Medulla oblongata (tissue), 1 donor: ENCODE measurements around the gene SEC11C.
"Not testable (repeated sequence)": the region's sequence is repeated elsewhere in the genome, so short reads cannot be mapped to it uniquely, and the experiment has no call there.

Experiments
- DNase-seq: peaks from one replicate; pipeline ENCODE4 v3.0.0-alpha.2; 2015; ENCODE audit errors: extremely low spot score

SEC11C gene

DNA sequence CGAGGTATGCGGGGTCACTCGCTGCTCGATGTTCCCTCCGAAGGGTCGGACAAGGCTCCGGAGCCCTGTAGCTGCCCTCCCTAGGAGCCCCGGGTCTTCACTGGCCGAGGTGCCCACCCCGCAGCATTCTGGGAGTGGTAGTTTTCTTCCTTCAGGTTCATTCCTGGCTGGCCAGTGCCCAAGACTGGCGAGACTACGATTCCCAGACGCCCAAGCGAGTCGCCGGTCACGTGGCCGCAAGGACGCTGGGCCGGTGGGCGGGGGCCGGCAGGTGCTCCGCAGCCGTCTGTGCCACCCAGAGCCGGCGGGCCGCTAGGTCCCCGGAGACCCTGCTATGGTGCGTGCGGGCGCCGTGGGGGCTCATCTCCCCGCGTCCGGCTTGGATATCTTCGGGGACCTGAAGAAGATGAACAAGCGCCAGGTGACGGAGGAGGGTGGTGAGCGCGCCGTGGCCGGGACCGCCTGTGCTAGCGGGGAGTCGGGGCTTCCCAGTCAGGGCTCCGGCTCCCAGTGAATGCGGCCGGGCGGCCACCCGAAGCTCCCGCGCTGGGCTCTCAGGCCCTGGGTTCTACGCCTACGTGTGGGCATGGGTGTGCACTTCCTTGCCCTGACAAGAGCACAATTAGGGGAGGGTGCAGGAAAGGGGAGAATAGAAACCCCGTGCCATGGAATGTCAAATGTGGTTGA, at the start of gene SEC11C:
Gene SEC11C, plus strand, starts transcription at position 270 of the 687 bp plus-strand sequence. Its CDS starts 65 bp downstream, at position 335.
- DNase-seq = peak; percentile 99

GRCh38 chr18:59090966-59091603, 48.6 kb upstream of the SEC11C start:
- DNase-seq = no peak

DNA sequence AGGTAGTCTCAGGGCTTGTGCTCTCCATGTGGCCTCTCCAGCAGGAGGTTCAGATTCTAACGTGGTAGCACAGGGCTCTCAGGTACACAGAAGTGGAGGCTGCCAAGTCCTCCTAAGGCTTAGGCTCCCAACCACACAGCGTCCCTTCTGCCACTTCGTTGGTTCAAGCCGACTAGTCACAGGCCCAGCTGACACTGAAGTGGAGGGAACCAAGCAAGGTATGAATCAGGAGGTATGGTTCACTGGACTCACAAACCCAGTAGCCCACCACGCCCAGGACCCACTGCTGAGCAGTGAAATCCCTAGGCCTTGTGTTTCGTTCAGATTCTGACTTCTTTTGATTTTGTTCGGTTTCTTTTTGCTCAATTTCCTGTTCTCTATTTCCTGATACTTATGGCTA, 46.0 kb upstream of the SEC11C start:
- DNase-seq = no peak

- no peak for DNase-seq
These were observed 45.1 kb upstream of the SEC11C start for GRCh38 chr18:59094569-59094968.

- no peak for DNase-seq
These were observed 43.4 kb upstream of the SEC11C start for GRCh38 chr18:59096098-59096789.

DNA sequence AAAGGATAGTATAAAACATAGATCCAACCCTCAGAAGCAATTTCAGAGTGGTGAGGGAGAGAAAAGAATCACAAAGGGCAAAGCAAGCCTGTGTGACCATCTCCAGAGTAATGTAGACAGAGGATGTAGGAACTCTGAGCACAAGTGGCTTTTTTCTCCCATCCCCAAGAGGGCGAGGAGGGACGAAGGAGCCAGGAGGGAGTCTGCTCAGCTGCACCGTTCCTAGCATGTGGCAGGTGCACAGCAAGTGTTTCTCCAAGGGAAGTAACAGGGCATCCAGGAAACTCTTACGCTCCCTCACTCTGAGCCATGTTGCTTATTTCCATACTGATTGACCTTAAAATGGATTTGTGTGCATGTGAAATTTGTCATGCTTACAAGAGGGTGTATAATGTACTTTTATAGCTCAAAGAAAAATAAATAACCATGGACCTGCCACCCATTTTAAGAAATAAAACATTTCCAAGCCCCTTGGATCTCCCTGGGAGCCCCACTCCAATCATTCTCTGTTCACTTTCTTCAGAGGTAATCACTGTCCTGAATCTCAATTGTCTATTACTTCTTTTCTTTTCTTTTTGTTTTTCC, 37.8 kb upstream of the SEC11C start:
- no peak for DNase-seq

GRCh38 chr18:59109375-59109774, 30.3 kb upstream of the SEC11C start:
- DNase-seq = no peak

DNA sequence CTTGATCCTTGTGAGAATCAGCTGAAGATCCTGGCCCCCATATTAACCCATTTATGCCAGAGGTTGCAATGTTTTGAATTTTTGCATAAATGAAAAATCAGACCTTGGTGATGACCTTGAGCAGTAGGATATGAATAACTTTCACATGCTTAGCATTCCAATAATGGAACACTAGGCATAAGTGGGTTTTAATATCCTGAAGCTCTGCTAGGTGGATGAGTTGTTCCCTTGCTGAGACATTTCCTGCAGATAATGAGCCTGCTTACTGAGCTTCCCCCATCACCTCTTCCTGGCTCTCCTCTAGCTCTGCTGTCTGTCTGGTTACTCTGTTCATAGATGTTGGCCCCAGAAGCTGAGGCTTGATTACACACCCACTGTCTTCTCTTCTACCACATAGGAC, 25.5 kb upstream of the SEC11C start:
- DNase-seq = no peak

- DNase-seq = no peak
These were observed 15.9 kb upstream of the SEC11C start for GRCh38 chr18:59123588-59124369.

- DNase-seq = no peak
These were observed 15.3 kb upstream of the SEC11C start for GRCh38 chr18:59124370-59124704.

DNA sequence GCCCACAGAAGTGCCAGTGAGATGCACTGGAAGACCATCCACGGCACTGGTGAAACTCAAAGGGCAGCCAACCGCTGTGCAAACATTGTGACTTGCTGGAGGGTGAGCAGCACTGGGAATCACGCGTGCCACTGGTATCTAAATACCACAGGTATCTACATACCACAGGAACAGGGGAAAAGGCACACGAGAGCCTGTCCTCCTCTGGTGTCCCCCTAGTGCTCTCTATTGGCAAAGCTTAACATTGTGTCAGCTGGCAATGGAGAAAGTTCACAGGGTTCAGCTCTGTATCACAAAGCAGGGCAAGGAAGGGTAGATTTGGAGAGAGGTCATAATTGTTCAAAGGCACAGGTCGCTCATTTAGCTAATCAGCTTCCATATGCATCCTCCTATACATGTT, 12.6 kb upstream of the SEC11C start:
- no peak for DNase-seq

DNA sequence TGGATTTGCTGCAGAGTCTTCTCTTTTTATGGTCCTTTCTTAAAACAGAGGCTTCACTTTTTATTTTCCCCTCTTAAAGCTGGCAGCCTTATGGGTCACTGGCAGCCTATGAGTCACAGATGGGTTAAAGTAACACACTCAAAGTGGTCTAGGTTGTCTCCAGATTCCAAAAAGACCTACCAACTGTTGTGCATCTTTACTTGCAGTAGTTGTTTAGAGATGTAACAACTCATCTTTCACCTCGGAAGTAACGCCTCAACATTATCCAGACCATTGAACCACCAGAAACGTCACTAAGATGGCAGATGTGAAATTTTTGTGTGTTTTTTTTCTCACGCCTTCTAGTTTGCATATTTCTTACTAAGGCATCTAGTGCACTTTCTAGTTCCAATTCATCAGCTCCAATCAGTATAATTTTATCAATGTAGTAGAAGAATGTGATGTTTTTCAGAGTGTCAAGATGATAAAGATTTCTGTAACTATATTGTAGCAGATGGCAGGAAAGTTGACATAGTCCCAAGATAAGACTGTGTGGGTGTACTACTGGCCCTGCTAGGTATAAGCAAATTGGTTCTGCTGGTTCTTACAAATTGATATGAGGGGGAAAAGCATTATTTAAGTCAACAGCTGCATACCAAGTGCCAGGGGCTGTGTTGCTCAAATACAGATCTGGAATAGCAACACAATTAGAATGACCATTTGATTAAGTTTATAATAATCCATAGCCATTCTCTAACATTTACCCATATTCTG, 9.6 kb upstream of the SEC11C start:
- no peak for DNase-seq

DNA sequence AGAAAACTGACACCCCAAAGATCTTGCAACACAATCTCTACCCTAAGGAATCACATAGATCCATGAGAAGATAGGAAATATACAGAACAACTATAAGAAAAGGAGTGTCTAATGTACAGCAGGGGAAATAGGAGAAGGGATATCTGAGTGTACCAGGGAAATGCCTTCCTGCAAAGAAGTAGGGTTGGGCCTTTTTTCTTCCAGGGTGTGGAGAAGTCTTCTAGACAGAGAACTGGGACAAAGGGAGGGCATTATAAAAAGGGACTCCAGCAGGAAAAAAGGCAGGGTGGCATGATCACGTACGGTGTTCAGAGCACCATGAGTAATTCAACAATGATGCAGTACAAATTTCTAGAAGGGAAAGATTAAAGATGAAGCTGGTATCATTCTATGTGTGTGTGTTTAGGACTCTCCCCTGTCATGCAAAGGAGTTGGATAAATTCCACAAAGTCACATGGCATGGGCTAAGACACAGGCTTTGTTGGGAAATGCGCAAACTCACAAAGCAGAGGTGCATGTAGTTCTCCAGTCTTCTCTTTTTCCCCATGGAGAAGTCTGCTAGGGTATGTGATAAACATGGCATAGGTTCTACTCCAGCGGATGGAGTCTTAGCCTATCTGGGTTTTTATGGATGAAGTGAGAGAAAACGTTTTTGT, 6.7 kb upstream of the SEC11C start:
- no peak for DNase-seq

- DNase-seq = peak; percentile 91
These were observed 431 bp upstream of the SEC11C start for GRCh38 chr18:59139291-59139614.

DNA sequence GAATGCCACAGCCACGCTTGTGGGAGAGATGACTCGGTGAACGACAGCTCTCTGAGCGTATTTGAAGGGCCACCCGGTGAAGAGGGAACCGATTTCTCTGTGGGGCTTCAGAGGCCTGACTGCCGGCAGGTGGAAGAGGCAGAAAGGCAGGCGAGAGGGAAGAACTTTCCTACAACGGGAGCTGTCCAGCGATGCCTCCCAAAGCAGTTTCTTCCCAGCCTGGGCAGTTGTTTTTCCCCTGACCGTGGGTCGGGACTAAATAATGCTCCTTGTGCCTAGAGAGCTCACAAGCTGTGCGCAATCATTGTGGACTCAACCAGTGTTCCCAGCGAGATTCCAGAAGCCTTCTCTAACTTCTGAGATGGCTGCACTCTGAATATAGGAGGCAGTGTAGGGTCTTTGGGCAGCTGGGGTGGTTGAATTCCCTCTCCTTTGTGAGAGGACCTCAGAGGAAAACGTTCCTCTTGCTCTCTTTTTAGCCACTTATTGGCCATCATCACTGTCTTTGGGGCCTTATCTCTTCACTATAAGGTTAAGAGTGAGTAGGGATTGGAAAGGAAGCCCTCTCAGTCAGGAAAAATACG, 710 bp downstream of the SEC11C start:
- DNase-seq = peak; percentile 54

- DNase-seq = peak; percentile 85
These were observed 1.8 kb downstream of the SEC11C start for GRCh38 chr18:59141294-59142068.

GRCh38 chr18:59142274-59142673, 2.6 kb downstream of the SEC11C start:
- peak; percentile 32 for DNase-seq

DNA sequence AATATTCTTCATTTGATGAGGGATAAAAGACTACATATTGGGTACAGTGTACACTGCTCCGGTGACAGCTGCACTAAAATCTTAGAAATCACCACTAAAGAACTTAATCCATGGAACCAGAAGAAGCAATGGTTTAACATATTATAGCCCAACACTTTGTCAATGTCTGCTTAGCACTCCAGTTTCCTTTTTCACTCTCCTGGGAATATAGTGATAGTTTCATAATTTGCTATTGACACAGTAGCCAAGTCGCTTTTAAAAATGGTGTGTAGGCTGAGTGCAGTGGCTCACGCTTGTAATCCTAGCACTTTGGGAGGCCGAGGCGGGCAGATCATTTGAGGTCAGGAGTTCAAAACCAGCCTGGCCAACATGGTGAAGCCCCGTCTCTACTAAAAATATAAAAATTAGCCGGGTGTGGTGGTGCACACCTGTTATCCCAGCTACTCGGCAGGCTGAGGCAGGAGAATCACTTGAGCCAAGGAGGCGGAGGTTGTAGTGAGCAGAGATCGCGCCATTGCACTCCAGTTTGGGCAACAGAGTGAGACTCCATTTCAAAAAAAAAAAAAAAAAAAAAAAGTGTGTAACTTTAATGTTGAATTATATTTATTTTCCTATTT, 3.2 kb downstream of the SEC11C start:
- not testable (repeated sequence) for DNase-seq

DNA sequence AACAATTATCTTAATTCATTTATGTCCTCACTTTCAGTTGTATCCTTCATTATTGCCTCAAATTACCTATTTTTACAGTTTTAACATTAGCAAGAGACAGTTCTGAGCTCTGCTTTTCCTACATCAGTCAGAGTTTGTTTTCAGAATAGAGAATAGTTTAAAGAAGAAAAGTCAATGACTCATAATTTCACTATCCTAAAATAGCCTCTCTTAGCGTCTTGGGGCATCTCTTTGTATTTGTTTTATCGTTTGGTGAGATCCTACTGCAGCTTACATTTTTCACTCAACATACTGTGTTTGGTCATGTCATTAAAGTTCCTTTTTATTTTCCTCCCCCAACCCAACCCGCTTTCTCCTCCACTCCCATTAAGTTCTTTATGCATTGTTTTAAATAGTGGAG, 3.8 kb downstream of the SEC11C start:
- no peak for DNase-seq
